ENCODE measurements around the gene PLS3.
"Not testable (repeated sequence)": the region's sequence is repeated elsewhere in the genome, so short reads cannot be mapped to it uniquely, and the experiment has no call there.

PLS3 gene

GRCh38 chrX:115560978-115561604, at the start of gene PLS3:
Gene PLS3 (plus strand): TSS chrX:115561174. CDS start chrX:115610251, 49,077 bp downstream.
- DNase-seq: no peak

GRCh38 chrX:115518113-115518512, 42.9 kb upstream of the PLS3 start:
- DNase-seq: no peak

- no peak for DNase-seq
Observed at GRCh38 chrX:115521741-115522140, 39.2 kb upstream of the PLS3 start.

- no peak for DNase-seq
Observed at GRCh38 chrX:115522952-115523351, 38.0 kb upstream of the PLS3 start.

GRCh38 chrX:115525486-115525885, 35.5 kb upstream of the PLS3 start:
- DNase-seq: no peak

GRCh38 chrX:115531818-115532403, 29.1 kb upstream of the PLS3 start:
- no peak for DNase-seq

- DNase-seq: no peak
Observed at GRCh38 chrX:115533485-115533884, 27.5 kb upstream of the PLS3 start.

GRCh38 chrX:115534383-115534782, 26.6 kb upstream of the PLS3 start:
- DNase-seq: no peak

GRCh38 chrX:115535421-115535820, 25.6 kb upstream of the PLS3 start:
- DNase-seq: no peak

GRCh38 chrX:115535844-115536243, 25.1 kb upstream of the PLS3 start:
- DNase-seq: no peak

GRCh38 chrX:115539841-115540240, 21.1 kb upstream of the PLS3 start:
- DNase-seq: no peak

GRCh38 chrX:115541045-115541444, 19.9 kb upstream of the PLS3 start:
- DNase-seq: not testable (repeated sequence)

- DNase-seq: no peak
Observed at GRCh38 chrX:115547448-115547847, 13.5 kb upstream of the PLS3 start.

- no peak for DNase-seq
Observed at GRCh38 chrX:115549008-115549407, 12.0 kb upstream of the PLS3 start.

GRCh38 chrX:115553171-115553570, 7.8 kb upstream of the PLS3 start:
- DNase-seq: no peak

- no peak for DNase-seq
Observed at GRCh38 chrX:115559672-115560071, 1.3 kb upstream of the PLS3 start.

- no peak for DNase-seq
Observed at GRCh38 chrX:115560211-115560977, 580 bp upstream of the PLS3 start.

GRCh38 chrX:115561605-115562479, 868 bp downstream of the PLS3 start:
- DNase-seq: no peak

- DNase-seq: no peak
Observed at GRCh38 chrX:115562480-115562847, 1.5 kb downstream of the PLS3 start.

- DNase-seq: no peak
Observed at GRCh38 chrX:115563633-115564162, 2.7 kb downstream of the PLS3 start.

- DNase-seq: no peak
Observed at GRCh38 chrX:115564243-115564642, 3.3 kb downstream of the PLS3 start.

GRCh38 chrX:115565888-115566287, 4.9 kb downstream of the PLS3 start:
- DNase-seq: no peak

GRCh38 chrX:115571712-115572111, 10.7 kb downstream of the PLS3 start:
- DNase-seq: no peak
